Measurements from ENCODE around the gene UPF2.

DNA sequence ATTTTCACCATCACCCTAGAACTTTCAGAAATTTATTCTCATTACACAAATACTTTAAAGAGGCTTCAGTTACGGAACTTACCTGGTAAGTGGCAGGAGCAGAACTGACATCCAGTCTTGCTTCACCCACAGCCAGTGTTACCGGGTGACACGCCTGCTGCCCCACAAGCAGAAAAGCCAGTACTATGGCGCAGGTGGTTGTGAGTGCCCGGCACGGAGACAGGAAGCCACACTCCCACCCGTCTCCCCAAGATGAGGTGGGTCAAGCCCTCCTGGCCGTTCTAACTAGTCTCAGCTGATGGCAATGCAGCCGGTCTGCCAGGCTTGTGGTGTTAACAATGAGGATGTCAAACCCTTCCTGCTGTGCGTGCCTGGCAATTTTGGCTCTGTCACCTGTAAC lies 132.5 kb downstream of the UPF2 start:
- TF ChIP-seq EZH2 (conservative IDR thresholded peaks at IDR 0.05; ENCODE audit: low read depth, low read length) = no peak
- TF ChIP-seq, protein P1, sequence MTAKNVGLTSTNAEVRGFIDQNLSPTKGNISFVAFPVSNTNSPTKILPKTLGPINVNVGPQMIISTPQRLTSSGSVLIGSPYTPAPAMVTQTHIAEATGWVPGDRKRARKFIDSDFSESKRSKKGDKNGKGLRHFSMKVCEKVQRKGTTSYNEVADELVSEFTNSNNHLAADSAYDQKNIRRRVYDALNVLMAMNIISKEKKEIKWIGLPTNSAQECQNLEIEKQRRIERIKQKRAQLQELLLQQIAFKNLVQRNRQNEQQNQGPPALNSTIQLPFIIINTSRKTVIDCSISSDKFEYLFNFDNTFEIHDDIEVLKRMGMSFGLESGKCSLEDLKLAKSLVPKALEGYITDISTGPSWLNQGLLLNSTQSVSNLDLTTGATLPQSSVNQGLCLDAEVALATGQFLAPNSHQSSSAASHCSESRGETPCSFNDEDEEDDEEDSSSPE (CRISPR knock-in tag; IDR thresholded peaks at IDR 0.05) = no peak
